GM10248 (cell line): Measurements from ENCODE around the gene PLCB4.

Source experiments
- CTCF ChIA-PET: fragments of 300-600 bp; sonication (Branson Sonifier 250); formaldehyde crosslinking; extraction: SDS; loops from one replicate; lab custom pipeline; 2021; ENCODE audit warnings: antibody characterized with exemption; lab: Yijun Ruan, JAX
- POLR2A ChIA-PET: fragments of 350-650 bp; sonication (Branson Sonifier 250); formaldehyde crosslinking; extraction: SDS; loops from one replicate; lab custom pipeline; 2020; ENCODE audit warnings: antibody characterized with exemption; lab: Yijun Ruan, JAX
- DNase-seq: peaks from one replicate; pipeline ENCODE4 v3.0.0; 2012; ENCODE audit errors: extremely low spot score
- TF ChIP-seq, protein P1 (sequence below): IDR thresholded peaks from 2 replicates; pipeline ENCODE4 v1.5.1; 2012; ENCODE audit warnings: mild to moderate bottlenecking, low read depth; ENCODE audit errors: extremely low read depth, missing control alignments, control extremely low read depth

Gene PLCB4

DNA sequence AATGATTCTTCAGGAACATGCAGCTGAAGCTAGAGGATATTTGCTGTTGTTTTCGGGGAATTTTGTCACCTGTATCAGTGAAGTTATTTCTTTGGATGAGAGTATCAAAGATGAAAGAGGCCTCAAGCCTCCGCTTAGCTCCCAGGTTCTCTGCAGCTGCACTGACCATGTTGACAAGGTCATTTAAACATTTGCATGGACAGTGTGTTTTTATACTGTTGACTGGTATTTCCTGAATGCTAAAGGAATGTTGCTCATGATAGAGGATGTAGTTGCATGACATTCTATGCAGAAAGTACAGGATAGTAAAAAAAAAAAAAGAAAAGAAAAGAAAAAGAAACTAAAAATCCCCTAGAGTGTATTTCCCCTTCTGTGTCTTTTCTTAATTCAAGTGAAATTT, 279.9 kb downstream of the PLCB4 start:
- ChIA-PET CTCF (interaction anchor here (0.7 to 1.2 kb wide), 2 partner anchors 11 to 20 kb away, joined by 3 read pairs; no protein-coding TSS in a partner anchor), POLR2A (no interaction called here)
- DNase-seq: no peak
- TF ChIP-seq, protein P1, sequence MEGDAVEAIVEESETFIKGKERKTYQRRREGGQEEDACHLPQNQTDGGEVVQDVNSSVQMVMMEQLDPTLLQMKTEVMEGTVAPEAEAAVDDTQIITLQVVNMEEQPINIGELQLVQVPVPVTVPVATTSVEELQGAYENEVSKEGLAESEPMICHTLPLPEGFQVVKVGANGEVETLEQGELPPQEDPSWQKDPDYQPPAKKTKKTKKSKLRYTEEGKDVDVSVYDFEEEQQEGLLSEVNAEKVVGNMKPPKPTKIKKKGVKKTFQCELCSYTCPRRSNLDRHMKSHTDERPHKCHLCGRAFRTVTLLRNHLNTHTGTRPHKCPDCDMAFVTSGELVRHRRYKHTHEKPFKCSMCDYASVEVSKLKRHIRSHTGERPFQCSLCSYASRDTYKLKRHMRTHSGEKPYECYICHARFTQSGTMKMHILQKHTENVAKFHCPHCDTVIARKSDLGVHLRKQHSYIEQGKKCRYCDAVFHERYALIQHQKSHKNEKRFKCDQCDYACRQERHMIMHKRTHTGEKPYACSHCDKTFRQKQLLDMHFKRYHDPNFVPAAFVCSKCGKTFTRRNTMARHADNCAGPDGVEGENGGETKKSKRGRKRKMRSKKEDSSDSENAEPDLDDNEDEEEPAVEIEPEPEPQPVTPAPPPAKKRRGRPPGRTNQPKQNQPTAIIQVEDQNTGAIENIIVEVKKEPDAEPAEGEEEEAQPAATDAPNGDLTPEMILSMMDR: no peak

DNA sequence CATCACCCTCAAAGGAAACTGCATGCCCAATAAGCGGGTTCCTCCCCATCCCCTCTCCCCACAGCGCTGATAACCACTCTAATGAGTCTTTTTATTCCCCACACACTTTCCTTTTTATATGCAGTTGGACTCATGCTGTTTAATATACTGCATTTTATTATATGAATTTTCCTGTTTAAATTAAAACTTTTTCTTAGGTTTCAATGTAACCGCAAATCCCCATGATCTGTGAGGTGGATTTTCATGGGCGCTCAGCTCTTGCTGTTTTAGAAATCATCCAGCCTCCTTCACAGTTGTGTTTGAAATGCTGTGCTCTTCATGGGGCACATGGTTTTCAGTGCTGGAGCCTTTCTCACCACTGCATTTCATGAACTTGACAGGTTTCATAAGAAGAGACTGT, 280.4 kb downstream of the PLCB4 start:
- TF ChIP-seq, protein P1: no peak
- ChIA-PET CTCF (interaction anchor here (0.7 kb wide), 1 partner anchor 10 kb away, joined by 3 read pairs; no protein-coding TSS in a partner anchor), POLR2A (no interaction called here)
- DNase-seq: no peak

DNA sequence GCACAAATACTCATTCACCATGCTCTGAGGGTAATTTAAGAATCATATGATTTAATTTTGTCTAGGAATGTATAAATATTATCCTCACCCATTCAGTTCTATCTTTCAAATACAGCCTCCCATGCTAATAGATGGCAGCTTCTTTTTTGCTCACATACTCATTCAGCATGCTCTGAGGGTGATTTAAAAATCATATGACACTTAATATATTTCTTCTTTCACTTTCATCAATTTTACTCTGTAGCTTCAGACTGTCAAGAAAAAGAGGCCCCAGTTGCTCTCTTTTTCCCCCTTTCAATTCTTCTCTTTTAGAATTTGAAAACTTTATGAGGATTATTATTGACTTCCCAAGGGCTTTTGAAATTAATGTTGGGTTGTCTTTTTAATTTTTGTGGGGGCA, 283.9 kb downstream of the PLCB4 start:
- CTCF ChIA-PET: interaction anchor here (1.6 kb wide), 2 partner anchors 11 to 21 kb away, joined by 3 to 4 read pairs; no protein-coding TSS in a partner anchor
- TF ChIP-seq, protein P1: no peak
- DNase-seq: no peak
- POLR2A ChIA-PET: no interaction called here

DNA sequence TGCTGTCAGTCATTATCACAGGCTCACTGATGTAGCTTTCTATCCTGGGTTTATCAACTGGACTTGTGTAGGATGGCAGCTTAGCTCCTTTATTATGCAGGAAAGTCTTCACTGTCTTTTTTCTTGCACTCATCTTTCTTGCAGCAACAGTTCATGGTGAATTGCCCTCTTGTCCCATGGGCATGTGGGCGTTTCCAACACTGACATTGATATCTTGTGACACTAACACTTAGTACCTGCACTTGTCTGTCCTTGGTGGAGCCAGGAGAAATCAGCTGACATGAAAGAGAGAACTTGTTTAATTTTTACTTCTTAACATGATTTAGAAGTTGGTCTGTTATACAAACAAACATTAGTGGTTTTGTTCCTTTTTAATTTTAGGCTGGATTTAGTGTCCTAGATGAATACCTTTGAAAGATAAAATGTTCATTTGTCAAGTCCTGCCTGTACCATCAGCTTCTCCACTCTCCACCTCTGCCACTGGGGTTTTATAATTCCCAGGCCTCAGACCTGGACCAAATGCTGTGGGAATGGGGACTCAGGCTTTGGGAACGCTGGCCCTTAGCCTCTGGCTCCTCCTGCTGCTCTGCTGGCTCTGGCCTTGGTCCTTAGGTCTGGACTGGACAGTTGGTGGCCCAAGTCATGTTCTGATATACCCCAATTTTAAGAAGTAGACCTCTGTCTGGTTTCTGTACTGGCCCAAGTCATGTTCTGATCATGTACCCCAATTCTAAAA, 284.5 kb downstream of the PLCB4 start:
- ChIA-PET POLR2A (no interaction called here), CTCF (interaction anchor here (1.3 to 1.6 kb wide), 3 partner anchors 8 to 20 kb away, joined by 3 to 5 read pairs (median 4); no protein-coding TSS in a partner anchor)
- TF ChIP-seq, protein P1: no peak
- DNase-seq: no peak

DNA sequence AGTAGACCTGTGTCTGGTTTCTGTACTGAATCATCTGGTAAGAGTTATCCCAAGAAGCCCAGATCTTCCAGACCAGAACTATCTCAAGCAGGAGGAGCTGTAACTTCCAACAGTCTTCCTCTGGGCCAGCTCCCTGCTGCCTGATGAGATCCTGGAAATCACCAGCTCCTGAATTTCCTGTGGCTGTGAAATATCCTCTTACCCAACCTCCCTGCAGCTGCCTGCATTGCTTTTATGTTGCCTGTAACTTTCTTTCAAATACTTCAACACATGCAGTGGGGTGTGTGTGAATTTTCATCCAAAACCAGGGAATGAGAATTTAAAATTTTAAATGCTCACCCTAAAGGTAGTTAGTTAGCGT, 285.0 kb downstream of the PLCB4 start:
- ChIA-PET CTCF (interaction anchor here (1.3 kb wide), 1 partner anchor 9 kb away, joined by 5 read pairs; no protein-coding TSS in a partner anchor), POLR2A (no interaction called here)
- no peak for DNase-seq
- TF ChIP-seq, protein P1: no peak

DNA sequence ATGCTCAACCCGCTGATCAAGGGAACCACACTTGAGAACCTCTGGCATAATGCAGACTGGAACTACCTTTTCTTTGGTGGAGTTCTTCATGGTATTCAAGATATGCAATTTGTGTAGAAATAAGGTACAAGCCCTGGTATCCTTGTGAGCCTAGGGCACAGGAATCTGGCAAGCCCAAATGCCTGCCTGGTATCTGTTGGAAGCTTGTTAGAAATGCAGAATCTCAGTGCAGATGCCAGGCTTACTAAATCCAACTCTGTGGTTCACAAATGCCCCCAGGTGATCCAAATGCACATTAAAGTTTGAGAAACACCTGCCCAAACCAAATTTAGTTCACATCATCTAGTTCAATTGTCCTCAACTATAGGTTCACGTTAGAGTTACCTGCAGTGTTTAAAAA, 285.7 kb downstream of the PLCB4 start:
- no peak for DNase-seq
- TF ChIP-seq, protein P1: no peak
- ChIA-PET CTCF (interaction anchor here (1.3 kb wide), 1 partner anchor 9 kb away, joined by 5 read pairs; no protein-coding TSS in a partner anchor), POLR2A (no interaction called here)
